ENCODE data around the gene CCNJL. TPM values are rescaled to one million over a fixed set of nuclear protein-coding genes. Genes with fewer than 3 reads are reported as not detected.
A peak's percentile ranks its signal among the peaks of the same experiment; 100 is the strongest.

The CCNJL gene
- total RNA-seq, 1 donor from 2014 or later: 1.3 TPM

DNA sequence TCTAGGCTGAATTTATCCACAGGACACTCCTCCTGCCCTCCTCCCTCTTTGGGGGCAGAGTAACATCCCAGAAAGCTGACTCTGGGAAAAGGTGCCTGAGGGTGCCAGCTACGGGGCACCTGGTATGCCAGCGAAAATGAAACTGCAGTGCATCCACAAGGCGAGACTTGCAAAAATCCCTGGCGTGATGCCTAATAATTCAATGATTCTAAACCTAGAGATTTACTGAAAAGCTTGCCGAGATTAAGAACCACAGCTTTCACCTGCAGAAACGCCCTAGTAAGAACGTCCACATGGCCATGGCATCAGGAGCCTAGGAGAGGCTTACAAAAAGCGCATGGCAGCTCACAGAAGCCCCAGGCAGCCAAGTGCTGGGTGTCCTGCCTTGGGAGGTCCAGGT is 20.9 kb downstream of the CCNJL start:
- no peak for DNase-seq (ENCODE audit: low spot score)

DNA sequence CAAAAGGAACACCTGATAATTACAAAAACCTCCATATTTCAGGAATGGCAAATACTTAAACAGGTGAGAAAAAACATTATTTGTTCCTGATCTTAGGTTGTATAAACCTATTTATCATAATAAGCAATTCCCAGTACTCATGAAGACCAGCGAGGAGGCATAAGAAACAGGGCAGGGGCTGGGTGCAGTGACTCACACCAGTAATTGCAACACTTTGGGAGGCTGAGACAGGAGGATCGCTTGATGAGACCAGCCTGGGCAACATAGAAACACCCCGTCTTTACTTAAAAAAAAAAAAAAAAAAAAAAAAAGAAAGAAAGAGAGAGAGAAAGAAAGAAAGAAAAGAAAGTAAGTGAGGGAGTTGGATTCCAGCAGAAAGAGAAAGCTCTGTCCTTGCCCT is 21.6 kb downstream of the CCNJL start:
- no peak for DNase-seq (ENCODE audit: low spot score)

DNA sequence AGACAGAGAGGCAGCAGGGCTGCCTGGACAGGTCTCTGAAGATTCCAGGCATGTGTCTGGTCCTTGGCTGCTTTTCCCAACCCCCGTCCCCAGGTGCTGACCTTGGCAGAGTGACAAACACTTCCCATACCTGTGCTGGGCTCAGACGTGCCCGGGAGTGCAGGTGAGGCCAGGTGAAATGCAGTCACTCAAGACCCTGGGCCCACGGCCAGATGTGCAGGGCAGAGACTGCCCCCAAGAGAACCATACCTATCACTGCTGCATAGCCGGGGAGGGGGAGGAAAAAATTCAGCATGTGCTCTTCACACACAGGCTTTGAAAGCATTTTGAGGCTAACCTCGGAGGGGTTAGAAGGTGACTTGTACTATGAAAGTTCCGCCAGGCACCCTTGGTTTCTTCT is 22.6 kb downstream of the CCNJL start:
- DNase-seq (ENCODE audit: low spot score): no peak

DNA sequence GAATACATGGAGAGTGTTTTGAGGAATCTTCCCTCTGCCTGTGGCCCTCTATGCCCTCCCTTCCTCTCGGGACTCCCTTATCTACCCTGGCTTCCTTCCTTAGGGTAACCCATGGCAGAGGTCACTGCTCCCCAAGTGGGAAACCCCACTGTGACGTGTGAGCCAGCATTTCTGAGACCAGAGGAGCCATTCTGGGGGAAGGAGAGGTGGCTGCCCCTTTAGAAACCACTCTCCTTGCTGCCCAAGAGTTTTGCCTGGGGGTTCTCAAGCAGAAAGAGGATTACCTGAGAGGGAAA is 23.1 kb downstream of the CCNJL start:
- DNase-seq (ENCODE audit: low spot score): no peak

DNA sequence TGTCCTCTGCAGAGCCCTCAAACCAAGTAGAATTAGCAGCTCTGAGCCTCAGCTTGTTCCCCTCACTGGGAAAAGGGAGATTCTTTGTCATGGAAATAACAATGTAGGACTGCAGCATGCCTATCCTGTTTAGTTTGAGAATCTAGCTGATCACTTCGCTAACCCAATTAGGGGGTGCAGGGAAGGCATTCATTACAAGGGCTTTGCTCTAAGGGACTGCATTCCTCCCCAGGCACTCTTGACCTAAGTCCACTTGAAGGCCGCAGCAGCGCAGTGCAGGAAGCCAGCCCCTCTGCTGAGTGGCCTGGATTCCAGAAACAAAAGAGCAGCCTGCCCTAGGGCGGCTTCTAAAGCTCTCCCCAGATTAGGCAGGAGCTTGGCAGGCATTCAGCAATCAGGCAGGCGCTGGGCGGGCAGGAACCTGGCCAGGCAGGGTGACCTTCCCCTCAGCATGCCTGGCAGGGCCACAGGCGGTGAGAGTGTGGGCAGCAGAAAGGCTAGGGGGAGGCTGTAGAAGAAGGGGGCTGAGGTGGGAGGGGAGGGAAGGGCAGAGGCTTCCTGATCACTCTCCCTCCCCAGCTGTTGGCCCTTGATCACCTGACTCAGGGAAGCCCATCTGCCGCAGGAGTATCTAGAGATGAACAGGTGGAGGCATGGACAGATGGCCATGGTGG is 24.8 kb downstream of the CCNJL start:
- peak; percentile 55 for DNase-seq (ENCODE audit: low spot score)

DNA sequence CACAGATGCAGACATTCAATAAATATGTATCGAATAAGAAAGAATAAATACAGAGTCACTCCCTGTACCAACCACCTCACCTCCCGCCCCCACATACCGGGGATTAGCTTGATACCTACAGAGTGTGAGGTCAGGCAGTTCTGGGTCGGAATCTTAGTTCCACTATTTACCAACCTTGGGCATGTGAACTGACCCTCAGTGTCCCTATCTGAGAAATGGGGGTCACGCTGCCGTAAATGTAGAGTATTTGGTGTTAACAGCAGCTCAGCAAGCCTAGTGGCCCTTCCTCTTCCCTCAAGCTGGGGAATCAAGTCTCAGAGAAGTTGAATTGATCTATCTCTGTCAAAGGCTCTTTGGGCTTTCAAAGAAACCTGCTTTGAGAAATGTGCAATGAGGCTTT is 25.4 kb downstream of the CCNJL start:
- DNase-seq (ENCODE audit: low spot score): no peak

DNA sequence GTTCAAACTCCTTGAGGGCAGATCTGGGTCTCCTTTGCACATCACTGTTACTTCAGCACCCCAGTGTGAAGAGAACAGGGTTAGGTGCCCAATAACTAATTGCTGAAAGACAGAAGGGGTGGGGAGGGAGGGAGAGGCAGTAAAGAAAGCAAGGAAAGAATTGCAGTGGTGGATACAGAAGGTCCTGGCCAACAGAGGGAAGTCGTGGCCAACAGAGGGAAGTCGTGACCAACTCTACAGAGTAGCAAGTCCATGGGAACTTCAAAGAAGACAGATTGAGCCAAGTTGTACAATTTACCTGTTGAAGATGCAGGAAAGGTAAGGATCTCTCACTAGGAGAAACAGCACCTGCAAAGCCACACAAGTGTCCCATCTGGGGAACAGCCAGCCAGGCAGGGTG is 27.0 kb downstream of the CCNJL start:
- no peak for DNase-seq (ENCODE audit: low spot score)

DNA sequence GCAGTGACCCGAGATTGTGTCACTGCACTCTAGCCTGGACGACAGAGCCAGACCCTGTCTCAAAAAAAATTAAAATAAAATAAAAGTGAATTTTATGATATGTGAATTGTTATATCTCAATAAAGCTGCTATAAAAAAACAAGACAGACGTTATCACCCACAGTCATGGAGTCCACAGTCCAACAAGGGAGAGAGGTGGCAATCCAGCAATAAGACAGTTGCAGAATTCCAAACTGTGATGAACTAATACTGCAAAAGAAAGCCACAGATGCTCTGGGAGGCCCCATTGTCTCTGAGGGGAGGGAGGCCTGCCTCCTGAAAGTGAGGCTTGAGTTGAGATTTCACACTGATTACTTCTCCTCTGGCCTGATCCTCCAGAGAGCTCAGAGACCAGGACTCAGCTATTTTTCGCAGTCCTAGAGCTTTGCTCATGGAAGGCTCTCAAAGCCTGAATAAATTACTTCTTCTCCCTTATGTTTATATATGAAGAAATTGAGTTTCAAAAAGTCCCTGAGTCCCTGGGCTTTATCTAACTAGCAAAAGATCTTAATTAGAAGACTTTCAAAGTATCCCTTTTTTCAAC is 28.0 kb downstream of the CCNJL start:
- no peak for DNase-seq (ENCODE audit: low spot score)

DNA sequence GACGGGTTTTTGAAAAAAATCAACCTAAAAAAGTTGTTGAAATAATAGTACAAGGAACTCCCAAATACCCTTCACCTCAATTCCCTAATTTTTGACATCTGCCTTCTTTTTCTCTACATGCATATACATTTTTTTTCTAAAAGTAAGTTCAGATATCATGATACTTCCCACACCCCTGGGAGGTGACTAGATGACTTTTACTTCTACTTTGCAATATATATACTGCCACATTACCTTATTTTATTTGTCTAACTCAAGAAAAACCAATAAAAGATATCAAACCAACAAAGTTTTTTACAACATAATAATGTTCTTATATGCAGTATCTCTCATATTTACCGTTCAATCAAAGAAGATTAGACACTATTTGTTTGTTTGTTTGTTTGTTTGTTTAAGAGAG is 31.1 kb downstream of the CCNJL start:
- no peak for DNase-seq (ENCODE audit: low spot score)

DNA sequence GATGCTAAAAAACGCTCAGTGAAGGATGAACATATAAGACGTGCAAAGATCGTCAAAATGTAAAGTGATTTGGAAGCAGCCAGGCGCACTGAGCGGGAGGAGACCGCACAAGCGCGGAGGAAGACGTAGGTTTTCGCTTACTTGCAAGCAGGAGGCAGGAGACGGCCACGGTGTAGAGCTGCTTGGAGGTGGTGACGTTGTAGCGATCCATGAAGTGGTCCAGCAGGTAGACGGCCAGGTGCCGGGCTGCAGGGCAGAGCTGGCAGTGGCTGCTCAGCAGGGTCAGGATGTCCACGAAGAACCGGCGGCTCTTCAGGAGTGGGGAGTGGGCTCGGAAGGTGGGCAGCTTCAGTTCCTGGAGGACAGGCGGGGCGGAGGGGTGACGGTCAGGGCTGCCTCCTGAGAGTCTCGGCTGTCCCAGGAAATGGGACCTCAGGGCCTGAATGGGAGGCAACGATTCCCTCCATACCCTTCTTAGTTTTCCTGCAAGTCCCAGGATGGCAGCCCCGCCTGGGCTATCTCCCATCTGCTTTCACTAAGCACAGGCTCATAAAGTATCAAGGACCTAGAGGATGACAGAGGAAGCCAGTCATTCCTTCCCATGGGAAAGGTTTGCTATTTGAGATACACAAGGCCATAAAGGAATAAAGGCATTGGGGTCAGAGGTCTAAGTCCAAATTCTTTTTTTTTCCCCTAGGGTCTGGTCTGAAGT is 31.8 kb downstream of the CCNJL start:
- no peak for DNase-seq (ENCODE audit: low spot score)

DNA sequence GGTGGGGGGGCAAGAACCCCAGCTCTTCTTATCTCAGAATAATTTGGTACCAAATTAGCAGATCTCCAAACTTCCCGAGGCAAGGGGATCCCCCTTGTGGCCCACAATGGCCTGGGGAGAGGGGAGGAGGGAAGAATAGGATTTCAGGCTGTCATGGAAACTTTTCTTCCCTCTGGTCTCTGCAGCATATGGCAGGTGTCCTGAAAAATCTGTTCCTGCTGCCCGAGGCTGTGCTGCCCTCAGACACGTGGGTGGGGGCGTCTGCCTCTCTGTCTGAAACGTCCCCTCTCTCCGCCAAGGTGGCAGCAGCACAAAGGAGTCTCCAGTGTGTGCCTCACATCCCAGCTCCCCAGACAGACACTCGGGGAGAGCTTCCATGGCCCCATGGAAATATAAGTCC is 34.0 kb downstream of the CCNJL start:
- no peak for DNase-seq (ENCODE audit: low spot score)

DNA sequence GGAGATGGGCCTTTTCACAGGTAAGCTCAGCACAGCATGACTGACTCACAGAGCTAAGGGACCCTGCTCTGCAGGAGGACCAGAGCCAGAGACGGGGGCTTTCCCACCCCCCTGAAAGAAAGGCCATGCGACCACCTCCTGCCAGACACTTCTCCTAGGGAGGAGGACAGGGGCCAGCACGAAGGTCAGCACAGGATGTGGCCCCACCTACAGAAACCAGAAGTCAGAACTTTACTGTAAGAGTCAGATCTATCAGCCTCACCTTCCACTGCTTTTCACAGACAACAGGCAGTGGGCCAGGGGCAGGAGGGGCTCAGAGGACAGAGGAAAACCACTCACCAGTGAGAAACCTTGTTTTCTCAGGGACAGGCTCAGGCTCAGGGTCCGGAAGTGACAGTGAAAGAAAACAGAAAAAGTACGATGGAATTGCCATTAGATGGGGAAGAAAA is 37.9 kb downstream of the CCNJL start:
- no peak for DNase-seq (ENCODE audit: low spot score)

DNA sequence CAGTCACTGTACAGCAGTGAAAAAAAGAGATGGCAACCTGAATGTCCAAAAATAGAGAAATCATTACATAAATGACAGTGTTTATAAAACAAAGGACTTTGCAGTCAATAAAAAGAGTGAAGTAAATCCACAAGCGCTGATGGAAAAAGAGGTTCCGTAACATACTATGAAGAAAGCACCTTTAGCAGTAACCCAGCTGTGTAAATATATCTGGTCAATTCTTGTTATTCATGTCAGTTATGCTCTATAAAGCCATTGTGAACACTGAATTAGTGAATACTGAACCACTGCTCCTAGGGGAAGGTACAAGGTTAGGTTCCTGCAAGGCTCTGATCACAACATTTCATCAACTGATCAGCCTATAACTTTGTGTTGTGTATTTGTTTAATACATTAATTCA is 39.5 kb downstream of the CCNJL start:
- no peak for DNase-seq (ENCODE audit: low spot score)

DNA sequence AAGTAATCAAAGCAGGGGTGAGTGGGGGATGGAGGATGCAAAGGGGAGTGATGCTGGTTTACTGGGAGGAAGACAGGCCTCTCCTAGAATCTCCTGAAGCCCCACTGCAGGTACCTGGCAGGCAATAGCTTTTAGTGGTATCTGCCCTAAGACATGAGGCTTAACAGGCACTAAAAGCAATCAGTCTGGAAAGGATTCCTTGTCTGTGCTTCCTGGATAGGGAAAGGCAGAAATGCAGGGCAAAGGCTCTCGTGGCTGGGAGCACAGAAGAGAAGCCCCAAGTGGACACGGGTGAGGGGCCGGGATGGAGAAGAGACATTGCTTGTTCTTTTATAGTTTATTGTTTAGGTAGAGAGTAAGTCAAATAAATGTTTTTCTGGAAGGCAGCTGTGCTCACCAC is 40.1 kb downstream of the CCNJL start:
- DNase-seq (ENCODE audit: low spot score): no peak

DNA sequence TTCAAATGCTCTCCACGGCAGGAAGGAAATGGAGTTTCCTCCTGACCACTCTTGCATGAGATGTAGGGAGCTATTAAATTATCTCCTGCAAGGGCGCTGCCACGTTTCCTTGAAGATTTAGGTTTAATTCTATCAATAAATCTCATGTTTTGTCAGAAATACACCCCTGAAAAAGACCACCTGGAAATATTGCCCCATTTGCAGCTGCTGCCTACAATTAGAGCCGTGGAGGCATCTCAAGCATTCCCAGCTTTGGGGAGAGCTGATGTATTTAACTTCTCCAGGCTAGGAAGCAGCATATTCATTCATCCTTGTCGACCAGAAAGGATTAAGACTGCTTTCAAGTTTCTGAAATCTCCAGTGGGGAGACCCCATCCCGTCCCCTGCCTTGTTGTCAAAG is 40.5 kb downstream of the CCNJL start:
- DNase-seq (ENCODE audit: low spot score): no peak

DNA sequence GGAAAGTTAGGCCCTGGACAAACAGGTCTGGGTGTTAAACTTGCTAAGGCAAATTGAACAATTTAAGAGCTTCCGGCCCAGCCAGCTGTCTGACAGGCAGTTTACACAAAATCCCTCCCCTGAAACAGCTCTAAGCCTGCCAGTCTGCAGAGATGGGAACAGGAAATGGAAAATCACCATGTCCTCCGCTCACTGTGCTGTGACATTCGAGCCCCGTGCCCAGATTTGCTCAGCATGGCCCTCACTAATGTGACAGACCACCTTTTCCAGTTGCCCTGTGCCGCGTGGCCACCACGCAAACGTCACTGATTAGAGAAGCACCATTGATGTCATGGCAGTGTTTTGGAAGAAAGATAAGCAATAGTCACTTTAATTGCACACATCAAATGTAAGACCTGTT is 41.0 kb downstream of the CCNJL start:
- DNase-seq (ENCODE audit: low spot score): no peak

DNA sequence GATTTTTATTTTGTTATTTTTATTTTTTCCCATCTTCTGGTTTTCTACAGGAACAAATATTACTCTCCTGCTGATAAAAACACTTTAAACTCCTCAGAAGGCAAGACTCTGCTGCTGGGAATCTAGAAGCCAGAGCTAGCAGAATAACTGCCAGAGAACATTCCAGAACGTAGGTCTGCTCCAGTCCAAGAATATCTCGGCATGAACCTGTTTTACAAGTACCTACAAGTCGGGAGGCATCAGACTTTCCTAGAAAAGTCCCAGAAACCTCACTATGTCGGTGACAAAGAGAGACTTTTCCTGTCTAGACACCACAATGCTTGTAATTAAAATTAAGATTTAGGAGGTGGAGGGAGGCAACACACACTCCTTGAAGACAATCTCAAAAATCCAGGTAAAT is 41.7 kb downstream of the CCNJL start:
- no peak for DNase-seq (ENCODE audit: low spot score)

DNA sequence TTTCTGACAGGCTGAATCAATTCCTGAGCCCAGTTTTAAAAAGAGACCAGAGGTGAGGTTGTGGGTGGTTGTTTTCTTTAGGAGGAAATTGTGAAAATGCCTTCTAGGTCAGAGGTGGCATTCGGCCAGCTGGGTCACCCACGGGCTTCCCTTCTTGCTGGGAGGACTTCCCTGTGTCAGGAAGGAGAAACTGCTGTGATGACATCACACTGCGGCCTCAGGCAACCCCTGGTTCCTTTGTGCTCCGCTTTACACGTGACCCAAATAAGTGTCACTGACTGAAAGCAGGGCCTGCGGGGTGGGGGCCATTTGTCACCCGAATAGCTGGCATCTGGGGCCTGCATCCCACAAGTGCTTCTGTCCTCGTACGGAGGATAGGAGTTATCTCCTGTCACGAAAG is 43.3 kb downstream of the CCNJL start:
- peak; percentile 75 for DNase-seq (ENCODE audit: low spot score)

DNA sequence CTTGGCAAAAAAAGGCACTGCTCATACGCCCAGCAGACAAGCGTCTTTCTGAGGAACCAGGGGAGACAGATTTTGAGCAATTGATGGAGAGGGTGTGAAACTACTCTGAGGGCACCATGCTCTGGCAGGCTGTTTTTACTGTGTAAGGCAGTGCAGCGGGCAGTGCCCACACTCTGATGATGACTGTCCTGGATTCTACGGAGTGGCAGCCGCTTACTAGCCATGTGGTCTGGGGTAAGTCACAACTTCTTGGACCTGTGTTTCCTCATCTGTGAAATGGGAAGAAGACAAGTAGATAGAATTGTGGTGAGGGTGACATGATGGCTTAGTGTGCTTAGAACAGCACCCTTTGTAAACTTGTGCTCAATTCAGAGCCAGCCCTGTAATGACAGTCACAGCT is 44.2 kb downstream of the CCNJL start:
- DNase-seq (ENCODE audit: low spot score): no peak

DNA sequence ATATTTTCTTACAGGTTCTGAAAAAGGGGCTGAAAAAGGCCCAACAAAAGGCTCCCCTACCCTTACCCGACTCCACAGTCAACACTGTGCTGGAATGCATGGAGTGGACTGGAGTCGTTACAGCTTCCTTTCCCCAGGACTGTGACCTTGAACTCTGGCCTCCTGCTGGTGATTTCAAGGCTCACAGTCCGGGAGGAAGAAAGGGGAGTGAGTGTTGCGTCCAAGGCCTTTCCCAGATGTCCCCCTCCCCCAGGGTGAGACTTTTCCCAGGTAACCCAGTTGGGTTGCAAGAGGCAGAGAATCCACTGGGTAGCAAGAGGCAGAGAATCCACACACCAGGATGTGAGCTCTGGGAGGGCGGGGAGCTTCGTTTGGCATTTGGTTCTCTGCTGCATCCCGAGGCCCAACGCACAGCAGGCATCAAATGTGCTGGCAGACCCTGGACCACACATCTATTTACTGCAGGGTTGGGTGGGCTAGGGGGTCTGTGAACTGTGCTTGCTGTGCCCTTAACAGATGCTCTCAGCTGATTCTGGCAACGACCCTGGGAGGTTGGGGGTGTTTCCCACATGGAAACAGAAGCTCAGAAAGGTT is 45.5 kb downstream of the CCNJL start:
- DNase-seq (ENCODE audit: low spot score): no peak

DNA sequence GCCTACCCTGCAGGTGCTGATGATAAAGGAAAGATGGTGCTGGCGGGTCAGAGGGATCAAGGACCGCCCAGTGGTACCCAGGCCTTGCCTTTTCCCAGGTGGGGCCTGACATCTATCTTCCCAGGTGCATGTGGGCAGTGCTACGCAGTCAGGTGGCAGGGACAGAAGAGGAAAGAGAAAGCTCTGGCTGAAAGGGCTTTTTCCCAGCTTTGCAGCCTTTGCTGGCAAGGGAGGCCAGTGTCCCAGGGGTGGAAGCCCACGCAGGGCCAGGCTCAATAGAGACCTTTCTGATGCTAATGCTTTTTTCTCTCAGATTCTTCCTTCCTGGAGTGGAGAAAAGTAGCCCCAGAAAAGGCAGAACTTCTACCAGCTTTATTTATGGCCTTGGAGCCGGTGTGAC is 46.3 kb downstream of the CCNJL start:
- no peak for DNase-seq (ENCODE audit: low spot score)

DNA sequence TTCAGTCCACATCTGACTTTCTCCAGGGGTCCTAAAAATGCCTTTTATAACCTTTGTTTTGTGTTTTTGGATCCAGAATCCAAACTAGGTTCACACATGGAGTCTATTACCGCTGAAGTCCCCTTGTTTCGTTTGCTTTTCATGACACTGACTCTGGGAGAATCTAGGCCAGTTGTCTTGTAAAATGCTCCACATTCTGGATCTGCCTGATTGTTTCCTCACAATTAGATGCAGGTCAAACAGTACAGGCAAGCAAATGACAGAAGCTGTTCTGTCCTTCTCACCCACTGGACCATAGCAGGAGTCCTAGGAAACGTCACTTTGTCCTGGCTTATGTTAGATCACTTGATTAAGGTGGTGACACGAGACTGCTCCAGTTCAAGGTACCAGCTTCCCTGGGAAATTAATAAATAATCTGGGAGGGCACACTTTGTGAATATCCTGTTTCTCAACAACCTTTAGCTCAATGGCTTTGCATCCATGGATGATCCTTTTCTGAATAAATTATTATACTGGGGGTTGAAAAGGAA is 49.0 kb downstream of the CCNJL start:
- DNase-seq (ENCODE audit: low spot score): no peak

All from mucosa of gallbladder (tissue), 1 donor.